A549 (cell line): ENCODE results near the gene MAD1L1.

Experiments
- CHD2 ChIP-seq: fragments of 150-350 bp; IDR thresholded peaks from 2 replicates; pipeline ENCODE4 v1.6.1; 2014; ENCODE audit warnings: low read length; ENCODE audit not compliant: partially characterized antibody
- CHD4 ChIP-seq: fragments of 200-600 bp; sonication (generic); IDR thresholded peaks from 2 replicates; pipeline ENCODE4 v1.6.1; 2016; ENCODE audit warnings: antibody characterized with exemption, mild to moderate bottlenecking, borderline replicate concordance
- EHMT2 ChIP-seq: fragments of 200-600 bp; sonication (generic); IDR thresholded peaks from 2 replicates; pipeline ENCODE4 v1.6.1; 2016; ENCODE audit warnings: antibody characterized with exemption, low read depth, mild to moderate bottlenecking, moderate library complexity
- MAX ChIP-seq: IDR thresholded peaks from 2 replicates; pipeline ENCODE4 v1.6.1; 2012
- TP53 ChIP-seq: fragments of 250-450 bp; sonication (Bioruptor Pico); IDR thresholded peaks from 2 replicates; pipeline ENCODE4 v1.5.0; 2021; ENCODE audit warnings: mild to moderate bottlenecking, moderate library complexity

- no peak for TF ChIP-seq MAX
- TF ChIP-seq CHD2: no peak
- TF ChIP-seq TP53 (CRISPR knock-in tag): no peak
- TF ChIP-seq EHMT2: no peak
- no peak for TF ChIP-seq CHD4
Measured at GRCh38 chr7:2099048-2099957, 133.4 kb downstream of the MAD1L1 start.
